Mammary microvascular endothelial cell (primary cell): ENCODE measurements around the gene GRM6. TPM values are rescaled to one million over a fixed set of nuclear protein-coding genes. Genes with fewer than 3 reads are reported as not detected.

ENCODE experiments used
- total RNA-seq: library from RNA; depleted of rRNA; stranded (reverse); fragments of >200 nt; gene quantifications from 2 replicates; pipeline ENCODE4 v1.2.3, GENCODE V29; 2015

GRM6 gene
- total RNA-seq: not detected in 2 replicates

DNA sequence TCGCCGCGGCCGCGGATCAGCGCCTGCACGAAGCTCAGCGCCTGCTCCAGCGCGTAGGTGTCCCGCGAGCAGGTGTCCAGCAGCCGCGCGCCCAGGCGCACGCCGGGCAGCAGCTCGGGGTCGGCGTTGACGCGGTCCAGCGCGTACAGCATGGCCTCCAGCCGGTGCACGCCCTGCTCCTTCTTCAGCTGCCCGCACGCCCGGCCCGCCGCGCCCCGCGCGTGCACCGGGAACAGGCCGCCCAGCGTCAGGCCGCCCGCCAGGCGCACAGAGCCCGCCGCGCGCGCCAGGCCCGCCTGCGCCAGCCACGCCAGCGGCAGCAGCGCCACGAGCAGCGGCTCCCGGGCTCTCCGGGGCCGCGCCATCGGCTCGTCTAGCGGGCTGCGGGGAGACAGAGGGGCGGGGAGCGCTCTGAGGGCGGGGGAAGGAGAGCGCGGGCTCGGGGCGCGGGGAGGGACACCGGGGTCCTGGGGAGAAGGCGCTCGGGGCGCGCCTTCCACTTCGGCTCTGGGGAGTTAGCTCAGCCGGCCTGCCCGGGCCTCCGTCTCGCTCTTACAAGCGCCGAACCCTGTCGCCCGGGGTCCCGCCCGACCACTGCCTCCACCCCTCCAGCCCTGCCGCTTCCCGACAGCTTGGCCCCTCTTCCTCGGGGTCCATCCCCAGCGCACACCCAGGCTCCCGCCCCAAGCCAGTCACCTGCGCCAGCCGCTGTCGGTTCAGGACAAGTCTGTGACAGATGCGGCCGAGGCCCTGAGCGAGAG, at the start of gene GRM6:
Gene GRM6, minus strand, starts transcription at position 741 of the 761 bp plus-strand sequence. Its CDS starts 376 bp downstream, at position 365.

DNA sequence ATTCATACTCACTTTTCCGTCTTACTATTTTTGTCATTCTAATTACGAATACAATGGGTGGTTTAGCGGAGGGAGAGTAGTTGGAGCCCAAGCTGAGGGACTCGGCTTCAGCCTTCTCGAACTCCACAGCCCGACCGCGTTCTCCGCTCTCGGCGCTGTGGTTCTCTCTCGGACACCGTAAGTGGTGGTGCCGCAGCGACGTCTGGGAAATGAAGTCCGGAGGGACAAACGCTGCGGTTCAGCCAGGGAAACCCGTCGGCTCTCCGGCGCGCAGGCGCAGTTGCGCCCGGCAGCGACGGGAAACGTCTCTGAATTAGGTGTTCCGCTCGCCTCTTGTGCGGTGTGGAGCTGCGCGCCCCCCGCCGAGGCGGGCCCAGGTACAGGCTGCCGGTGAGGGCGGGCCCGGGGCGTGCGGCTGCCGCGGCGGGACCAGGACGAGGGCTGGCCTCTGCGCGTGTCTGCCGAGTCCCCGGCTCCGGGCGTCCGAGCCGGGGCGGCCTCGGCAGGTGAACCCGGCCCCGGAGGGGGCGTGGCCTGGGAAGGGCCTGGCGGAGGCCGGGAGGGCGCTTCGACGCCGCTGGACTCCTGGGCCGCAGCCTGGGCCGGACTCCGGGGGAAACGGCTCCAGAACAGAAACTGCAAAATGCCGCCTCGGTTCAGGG, 28.5 kb upstream of the GRM6 start, which contains the start of gene ZNF879:
Gene ZNF879, plus strand, starts transcription at position 277 of the 662 bp plus-strand sequence. CDS start 1,201 bp downstream, outside the sequence.

DNA sequence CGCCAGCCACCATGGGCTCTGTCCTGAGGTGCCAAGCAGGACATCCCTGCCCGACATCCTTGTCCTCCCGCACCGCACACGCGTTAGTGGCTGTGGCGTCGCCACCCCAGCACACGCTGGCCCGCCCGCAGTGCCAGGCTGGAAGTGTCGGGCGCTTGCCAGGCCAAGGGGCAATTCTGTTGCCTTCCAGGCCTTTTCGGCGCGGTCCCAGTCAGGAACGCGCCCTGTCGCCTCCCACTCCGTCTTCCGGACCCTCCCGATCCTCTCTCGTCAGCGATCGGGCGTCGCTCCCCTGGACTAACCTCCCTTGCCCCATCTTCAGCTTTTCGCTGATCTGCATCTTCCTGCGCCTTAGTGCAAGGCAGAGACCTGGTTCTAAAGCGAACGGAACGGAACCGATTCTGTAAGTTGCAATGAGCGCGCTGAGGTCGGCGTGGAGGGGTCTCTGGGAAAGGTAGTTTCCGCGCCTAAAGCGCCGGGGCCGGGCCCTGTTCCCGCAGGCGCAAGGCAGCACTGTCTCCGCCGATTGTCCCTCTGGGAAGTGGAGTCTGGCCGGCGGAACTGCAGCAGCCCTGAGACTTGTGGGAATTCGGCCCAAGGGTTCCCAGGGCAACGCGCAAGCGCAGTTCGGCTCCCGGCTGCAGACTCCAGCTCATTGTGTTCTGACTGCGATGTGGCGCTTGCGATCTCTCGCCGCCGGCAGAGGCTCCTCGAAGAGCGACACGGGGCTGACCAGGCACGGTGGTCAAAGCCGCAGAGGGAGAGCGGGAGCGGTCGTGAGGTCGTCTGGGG, 54.4 kb downstream of the GRM6 start, which contains the start of gene ZNF454:
Gene ZNF454, plus strand, starts transcription at position 630 of the 792 bp plus-strand sequence. CDS start 1,594 bp downstream, outside the sequence.

Other genes with a start within 250 kb of the GRM6 start
- gene ZNF354B, start 135.4 kb downstream of the GRM6 start, total RNA-seq: 3.8 and 4.1 TPM in 2 replicates
- gene ZFP2, start 99.4 kb downstream of the GRM6 start, total RNA-seq: 0.15 and 0.60 TPM in 2 replicates
- 0.47 and 0.74 TPM in 2 replicates for gene ZNF454, start 54.1 kb downstream of the GRM6 start, total RNA-seq
- 2.0 and 2.7 TPM in 2 replicates for gene ZNF879, start 28.5 kb upstream of the GRM6 start, total RNA-seq
- gene ZNF354C, start 65.1 kb upstream of the GRM6 start, total RNA-seq: 1.6 and 3.1 TPM in 2 replicates